22Rv1 (cell line): ENCODE measurements around the gene DAAM2.

Source experiments
- H3K27ac ChIP-seq: fragments of 450-650 bp; 2 replicates; pipeline ENCODE4 v1.5.1; 2017
- ZFX ChIP-seq: fragments of 450-650 bp; IDR thresholded peaks from 2 replicates; pipeline ENCODE4 v1.6.1; 2017; ENCODE audit warnings: antibody characterized with exemption, borderline replicate concordance
- TF ChIP-seq, protein P1 (sequence below): fragments of 450-650 bp; IDR thresholded peaks from 2 replicates; pipeline ENCODE4 v1.5.1; 2017; ENCODE audit warnings: mild to moderate bottlenecking

DAAM2 gene

DNA sequence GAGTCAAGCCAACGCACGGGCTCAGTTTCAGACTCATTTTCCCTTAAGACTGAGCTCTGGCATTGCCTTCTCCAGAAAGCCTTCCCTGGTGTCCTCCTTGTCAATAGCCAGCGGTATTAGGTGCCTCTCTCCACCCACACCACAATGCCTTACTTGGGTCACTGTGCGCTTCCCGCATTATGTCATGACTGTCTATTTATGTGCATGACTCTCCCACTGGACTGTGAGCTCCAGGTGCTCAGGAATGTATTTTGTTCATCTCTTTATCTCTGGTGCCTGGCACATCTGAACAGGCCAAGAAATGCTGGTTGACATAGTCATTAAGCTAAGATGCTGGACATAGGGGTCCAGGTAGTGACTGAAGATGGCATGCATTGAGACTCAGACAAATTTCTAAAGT lies 42.7 kb downstream of the DAAM2 start:
- no peak overlapping the region for H3K27ac ChIP-seq
- no peak for TF ChIP-seq ZFX
- TF ChIP-seq, protein P1, sequence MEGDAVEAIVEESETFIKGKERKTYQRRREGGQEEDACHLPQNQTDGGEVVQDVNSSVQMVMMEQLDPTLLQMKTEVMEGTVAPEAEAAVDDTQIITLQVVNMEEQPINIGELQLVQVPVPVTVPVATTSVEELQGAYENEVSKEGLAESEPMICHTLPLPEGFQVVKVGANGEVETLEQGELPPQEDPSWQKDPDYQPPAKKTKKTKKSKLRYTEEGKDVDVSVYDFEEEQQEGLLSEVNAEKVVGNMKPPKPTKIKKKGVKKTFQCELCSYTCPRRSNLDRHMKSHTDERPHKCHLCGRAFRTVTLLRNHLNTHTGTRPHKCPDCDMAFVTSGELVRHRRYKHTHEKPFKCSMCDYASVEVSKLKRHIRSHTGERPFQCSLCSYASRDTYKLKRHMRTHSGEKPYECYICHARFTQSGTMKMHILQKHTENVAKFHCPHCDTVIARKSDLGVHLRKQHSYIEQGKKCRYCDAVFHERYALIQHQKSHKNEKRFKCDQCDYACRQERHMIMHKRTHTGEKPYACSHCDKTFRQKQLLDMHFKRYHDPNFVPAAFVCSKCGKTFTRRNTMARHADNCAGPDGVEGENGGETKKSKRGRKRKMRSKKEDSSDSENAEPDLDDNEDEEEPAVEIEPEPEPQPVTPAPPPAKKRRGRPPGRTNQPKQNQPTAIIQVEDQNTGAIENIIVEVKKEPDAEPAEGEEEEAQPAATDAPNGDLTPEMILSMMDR: no peak

DNA sequence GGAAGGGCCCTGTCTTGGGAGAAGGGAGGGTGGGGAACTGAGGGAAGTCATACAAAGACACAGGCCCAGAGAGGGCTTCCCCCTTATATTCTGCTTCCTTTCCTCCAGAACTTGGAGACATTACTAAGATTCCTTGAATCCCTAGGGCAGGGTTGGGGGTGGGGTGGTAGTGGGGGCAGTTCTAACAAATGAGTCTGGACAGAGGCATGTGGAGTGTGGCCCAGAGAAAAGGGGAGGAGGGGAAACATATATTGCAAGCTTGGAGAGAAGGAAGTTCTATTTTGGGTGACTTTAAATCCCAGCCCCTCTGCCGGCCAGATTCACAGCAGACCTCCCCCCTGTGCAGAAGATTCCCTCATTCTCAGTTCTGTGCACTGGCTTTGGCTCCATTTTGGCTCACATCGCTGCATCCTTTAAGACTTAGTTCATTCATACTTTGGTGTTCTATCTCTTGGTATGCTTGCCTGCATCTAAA lies 43.7 kb downstream of the DAAM2 start:
- TF ChIP-seq, protein P1: no peak
- no peak for TF ChIP-seq ZFX
- H3K27ac ChIP-seq: no peak overlapping the region

DNA sequence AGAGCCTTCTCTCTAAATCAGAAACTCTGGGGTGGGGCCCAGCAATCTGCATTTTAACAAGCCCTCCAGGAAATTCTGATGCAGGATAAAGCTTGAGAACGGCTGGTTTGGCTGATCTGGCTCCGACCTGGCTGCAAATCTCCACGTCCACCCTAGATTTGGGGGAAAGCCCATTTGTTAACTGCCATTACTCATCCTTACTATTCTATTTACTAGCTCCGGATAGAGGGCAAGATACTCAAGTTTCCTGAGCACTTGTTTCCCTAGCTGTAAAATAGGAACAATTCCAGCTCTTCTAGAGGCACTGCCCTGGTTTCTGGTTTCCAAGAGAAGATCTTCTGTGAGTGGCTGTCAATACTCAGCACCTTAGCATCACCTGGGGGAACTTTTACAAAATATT lies 44.4 kb downstream of the DAAM2 start:
- no peak overlapping the region for H3K27ac ChIP-seq
- TF ChIP-seq ZFX: no peak

DNA sequence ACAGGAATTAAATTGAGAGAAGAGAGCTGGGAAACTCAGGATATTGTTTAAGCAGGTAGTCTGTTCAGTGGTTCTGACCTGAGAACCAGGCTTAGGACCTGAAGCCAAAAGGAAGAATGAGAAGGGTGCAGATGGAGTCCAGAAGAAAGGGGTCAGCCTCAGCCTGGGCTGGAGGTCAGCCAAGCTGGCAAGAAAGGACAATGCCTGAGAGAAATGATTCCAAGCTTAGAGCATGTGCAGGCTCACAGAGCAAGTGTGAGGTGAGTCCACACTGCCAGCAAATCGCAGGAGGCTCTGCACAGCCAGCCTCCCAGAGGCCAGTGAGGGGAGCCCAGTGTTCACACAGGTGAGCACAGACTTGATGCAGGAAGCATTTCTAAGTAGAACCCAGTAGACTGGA lies 47.3 kb downstream of the DAAM2 start:
- no peak for TF ChIP-seq ZFX
- TF ChIP-seq, protein P1: no peak
- no peak overlapping the region for H3K27ac ChIP-seq

DNA sequence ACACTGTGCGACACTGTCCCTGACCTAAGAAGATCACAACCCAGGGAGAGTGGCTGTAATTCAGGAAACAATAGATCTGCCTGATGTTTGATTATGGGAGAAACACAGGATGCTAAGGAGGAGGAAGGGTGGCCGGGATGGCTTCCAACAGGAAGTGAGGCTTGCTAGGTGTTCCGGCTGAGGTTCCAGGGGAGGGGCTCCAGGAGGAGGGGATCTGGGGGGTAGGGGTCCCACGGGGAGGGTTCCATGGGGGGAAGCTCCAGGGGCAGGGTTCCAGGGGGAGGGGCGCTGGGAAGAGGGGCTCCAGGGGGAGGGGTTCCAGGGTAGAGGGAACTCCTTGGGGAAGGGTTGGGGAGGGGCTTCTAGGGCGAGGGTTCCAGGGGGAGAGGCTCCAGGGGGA lies 48.6 kb downstream of the DAAM2 start:
- TF ChIP-seq, protein P1: no peak
- TF ChIP-seq ZFX: no peak
- no peak overlapping the region for H3K27ac ChIP-seq

DNA sequence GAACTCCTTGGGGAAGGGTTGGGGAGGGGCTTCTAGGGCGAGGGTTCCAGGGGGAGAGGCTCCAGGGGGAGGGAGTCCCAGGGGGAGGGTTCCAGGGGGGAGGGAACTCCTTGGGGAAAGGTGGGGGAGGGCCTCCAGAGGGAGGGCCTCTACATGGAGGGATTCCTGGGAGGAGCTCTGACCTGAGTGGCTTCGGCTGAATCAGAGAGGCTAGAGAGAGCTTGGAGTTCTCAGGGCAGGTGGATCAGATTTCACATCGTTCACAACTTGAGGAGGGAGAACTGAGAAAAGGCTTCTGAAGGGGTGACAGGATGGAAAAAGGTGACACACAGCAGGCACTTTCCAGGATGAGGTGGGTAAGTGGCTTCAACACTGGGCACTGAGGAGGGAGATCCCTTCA lies 49.1 kb downstream of the DAAM2 start:
- TF ChIP-seq ZFX: no peak
- TF ChIP-seq, protein P1: no peak
- H3K27ac ChIP-seq: no peak overlapping the region

DNA sequence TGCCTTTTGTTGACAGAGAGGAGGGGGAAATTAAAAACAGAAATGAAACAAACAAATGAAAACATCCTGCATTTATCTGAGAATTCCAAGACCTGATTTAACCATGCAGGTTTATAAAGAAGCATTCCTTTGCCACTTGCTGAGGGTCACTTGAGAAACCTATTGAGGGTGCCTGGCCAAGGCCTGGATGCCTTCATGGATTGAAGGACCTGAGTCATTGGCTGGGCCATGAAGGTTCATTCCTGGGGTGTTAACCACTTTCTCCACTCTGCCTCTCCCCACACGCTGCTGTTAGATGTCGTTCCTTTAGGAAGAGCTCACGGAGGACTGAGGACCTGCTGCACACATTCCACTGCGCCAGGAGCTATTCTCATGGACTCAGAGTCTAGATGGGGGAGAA lies 49.7 kb downstream of the DAAM2 start:
- TF ChIP-seq, protein P1: no peak
- no peak for TF ChIP-seq ZFX
- H3K27ac ChIP-seq: no peak overlapping the region

DNA sequence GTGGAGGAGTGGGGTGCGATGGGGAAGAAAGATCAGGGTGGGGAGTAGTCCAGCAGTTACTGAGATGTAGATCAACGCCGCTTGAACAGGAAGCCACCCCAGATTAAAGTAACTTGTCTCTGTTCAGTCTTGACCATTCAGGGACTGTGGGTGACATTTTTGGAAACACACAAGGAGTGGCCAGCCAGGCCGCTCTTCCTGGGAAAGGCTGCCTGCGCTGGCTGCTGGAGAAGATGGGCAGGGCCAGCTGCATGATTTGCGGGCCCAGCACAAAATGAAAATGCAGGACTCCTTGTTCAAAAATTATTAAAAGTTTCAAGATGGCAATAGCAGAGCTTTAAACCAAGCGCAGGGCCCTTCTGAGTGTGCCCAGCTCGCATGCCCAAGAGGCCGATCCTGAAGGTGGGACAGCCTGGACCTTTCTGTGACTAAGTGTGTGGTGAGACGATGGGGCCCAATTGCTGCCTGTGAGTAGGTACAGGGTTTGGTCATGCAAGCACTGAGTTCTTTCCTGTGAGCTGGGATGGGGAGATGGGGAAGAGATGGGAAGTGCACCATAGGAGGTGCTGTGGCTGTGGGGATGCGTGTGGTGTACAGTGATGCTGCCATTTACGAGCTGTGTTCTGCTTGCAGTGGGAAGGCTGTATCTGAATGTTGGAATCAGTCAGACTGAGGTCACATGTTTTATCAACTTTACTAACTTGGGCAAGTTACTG lies 51.3 kb downstream of the DAAM2 start:
- TF ChIP-seq ZFX: no peak
- TF ChIP-seq, protein P1: no peak

More for the DNA sequence above, 51.3 kb downstream of the DAAM2 start:
- H3K27ac ChIP-seq: no peak overlapping the region
